K562 (cell line): Measurements from ENCODE around the gene IBA57. TPM values are rescaled to one million over a fixed set of nuclear protein-coding genes. Genes with fewer than 3 reads are reported as not detected.
A peak's percentile ranks its signal among the peaks of the same experiment; 100 is the strongest.

Source experiments
- CBFB ChIP-seq: sonication (generic); formaldehyde crosslinking; IDR thresholded peaks from 2 replicates; pipeline ENCODE4 v1.4.0; 2020; ENCODE audit warnings: mild to moderate bottlenecking, missing genetic modification reagents
- CREB1 ChIP-seq, 2 experiments: sonication (generic) in 1 of 2; formaldehyde crosslinking in 1 of 2; IDR thresholded peaks; 2 replicates each; pipeline versions ENCODE4 v1.6.1 to v1.8.0; 2012 to 2022; ENCODE audit warnings: inconsistent platforms in 1 of 2, mild to moderate bottlenecking in 1 of 2, missing genetic modification reagents in 1 of 2, moderate library complexity in 1 of 2
- CTBP1 ChIP-seq: fragments of 450-650 bp; IDR thresholded peaks from 2 replicates; pipeline ENCODE4 v1.6.1; 2016; ENCODE audit warnings: borderline replicate concordance
- DPF2 ChIP-seq: fragments of 450-650 bp; IDR thresholded peaks from 2 replicates; pipeline ENCODE4 v1.6.1; 2016
- ELF1 ChIP-seq: fragments of 200-800 bp; sonication (Bioruptor generic); IDR thresholded peaks from 2 replicates; pipeline ENCODE4 v1.6.1; 2016; ENCODE audit warnings: missing genetic modification characterization, missing compliant biosample characterization
- HNRNPL ChIP-seq: fragments of 200-400 bp; formaldehyde crosslinking; IDR thresholded peaks from 2 replicates; pipeline ENCODE4 v1.6.1; 2017; ENCODE audit warnings: low read depth, mild to moderate bottlenecking, low read length
- MAZ ChIP-seq, 2 experiments: fragments of 450-650 bp in 1 of 2; sonication (generic) in 1 of 2; formaldehyde crosslinking; IDR thresholded peaks in 1 of 2; conservative IDR thresholded peaks in 1 of 2; 2 replicates each; pipeline versions ENCODE4 v1.4.0 to v1.5.0; 2020; ENCODE audit warnings: mild to moderate bottlenecking in 1 of 2, missing genetic modification reagents in 1 of 2
- POLR2G ChIP-seq: fragments of 200-400 bp; formaldehyde crosslinking; IDR thresholded peaks from 2 replicates; pipeline ENCODE4 v1.6.1; 2017; ENCODE audit warnings: low read depth, mild to moderate bottlenecking, antibody characterized with exemption, low read length, moderate library complexity
- U2AF1 ChIP-seq: fragments of 200-400 bp; formaldehyde crosslinking; optimal IDR thresholded peaks from 2 replicates; pipeline ENCODE3; 2017; ENCODE audit warnings: mild to moderate bottlenecking, low read depth, low read length, moderate library complexity
- ZBTB40 ChIP-seq, 2 experiments: fragments of 450-650 bp in 1 of 2; sonication (generic) in 1 of 2; formaldehyde crosslinking in 1 of 2; IDR thresholded peaks; 2 replicates each; pipeline versions ENCODE4 v1.7.1 to v1.9.0; 2016 to 2022; ENCODE audit warnings: inconsistent platforms in 1 of 2, mild to moderate bottlenecking in 1 of 2, missing genetic modification reagents in 1 of 2
- ZFX ChIP-seq: sonication (generic); formaldehyde crosslinking; IDR thresholded peaks from 2 replicates; pipeline ENCODE4 v1.8.0; 2022; ENCODE audit warnings: mild to moderate bottlenecking, missing genetic modification reagents, moderate library complexity
- ZNF175 ChIP-seq: fragments of 200-800 bp; sonication (Bioruptor generic); IDR thresholded peaks from 2 replicates; pipeline ENCODE4 v1.6.1; 2016; ENCODE audit warnings: low read depth, mild to moderate bottlenecking, missing genetic modification characterization, missing compliant biosample characterization
- polyA plus RNA-seq, 8 experiments: library from polyadenylated mRNA; depleted of rRNA in 4 of 8; stranded (reverse) in 5 of 8; unstranded in 3 of 8; fragments of >200 nt; fragmentation: Nextera tagmentation in 2 of 8; fragmentation: Illumina TruSeq in 1 of 8; extraction: Ambion mirVana in 2 of 8; extraction: Trizol in 1 of 8; gene quantifications; 2 replicates each; pipeline versions ENCODE4 v1.2.1 to v1.2.3, GENCODE V29; 2011 to 2014; ENCODE audit warnings: inconsistent platforms in 1 of 8, missing spikeins in 1 of 8
- total RNA-seq, 7 experiments: library from RNA; depleted of rRNA in 6 of 7; stranded (reverse); fragments of >200 nt in 6 of 7; fragmentation: Illumina TruSeq in 2 of 7; extraction: Trizol in 2 of 7; gene quantifications; 2 replicates each; pipeline versions ENCODE4 v1.2.1 to v1.2.3, GENCODE V29; 2011 to 2021; ENCODE audit warnings: low replicate concordance in 1 of 7
- TF ChIP-seq, protein P1 (sequence below), 2 experiments: fragments of 450-650 bp in 1 of 2; IDR thresholded peaks; 2 replicates each; pipeline ENCODE4 v1.6.1; 2011 to 2017; ENCODE audit warnings: low read depth in 2 of 2, antibody characterized with exemption in 1 of 2, borderline replicate concordance in 1 of 2, low read length in 1 of 2, mild to moderate bottlenecking in 1 of 2, mixed read lengths in 1 of 2; ENCODE audit not compliant: control insufficient read depth in 1 of 2

IBA57 gene
- total and polyA plus RNA-seq, 9 of the 15 experiments (the other 6 are each of a cell fraction or from before 2014, with no cell fraction given) = 0.77 to 15.5 (median 2.7) TPM

- TF ChIP-seq ZBTB40 (IDR thresholded peaks at IDR 0.05) (peak; percentile 83), ZBTB40 (CRISPR knock-in tag; IDR thresholded peaks at IDR 0.05) (no peak), POLR2G (peak; percentile 95), DPF2 (peak; percentile 46; the same call in 1 of the 2 replicates), CBFB (CRISPR knock-in tag) (0 out of 2 replicates have a peak, but pooled peaks have one; percentile 42), HNRNPL (peak; percentile 84; the same call in 1 of the 2 replicates), MAZ (CRISPR knock-in tag; conservative IDR thresholded peaks at IDR 0.05 in 1 of 2, IDR thresholded peaks at IDR 0.05 in 1 of 2) (peak; percentile 86 to 95), ZNF175 (CRISPR knock-in tag) (0 out of 2 replicates have a peak, but pooled peaks have one; percentile 21), ZFX (CRISPR knock-in tag) (peak; percentile 96), U2AF1 (peak; percentile 77), CTBP1 (peak; percentile 93), ELF1 (peak; percentile 92), CREB1 (IDR thresholded peaks at IDR 0.05) (peak; percentile 98), CREB1 (CRISPR knock-in tag; IDR thresholded peaks at IDR 0.05) (peak; percentile 98)
- TF ChIP-seq, protein P1, sequence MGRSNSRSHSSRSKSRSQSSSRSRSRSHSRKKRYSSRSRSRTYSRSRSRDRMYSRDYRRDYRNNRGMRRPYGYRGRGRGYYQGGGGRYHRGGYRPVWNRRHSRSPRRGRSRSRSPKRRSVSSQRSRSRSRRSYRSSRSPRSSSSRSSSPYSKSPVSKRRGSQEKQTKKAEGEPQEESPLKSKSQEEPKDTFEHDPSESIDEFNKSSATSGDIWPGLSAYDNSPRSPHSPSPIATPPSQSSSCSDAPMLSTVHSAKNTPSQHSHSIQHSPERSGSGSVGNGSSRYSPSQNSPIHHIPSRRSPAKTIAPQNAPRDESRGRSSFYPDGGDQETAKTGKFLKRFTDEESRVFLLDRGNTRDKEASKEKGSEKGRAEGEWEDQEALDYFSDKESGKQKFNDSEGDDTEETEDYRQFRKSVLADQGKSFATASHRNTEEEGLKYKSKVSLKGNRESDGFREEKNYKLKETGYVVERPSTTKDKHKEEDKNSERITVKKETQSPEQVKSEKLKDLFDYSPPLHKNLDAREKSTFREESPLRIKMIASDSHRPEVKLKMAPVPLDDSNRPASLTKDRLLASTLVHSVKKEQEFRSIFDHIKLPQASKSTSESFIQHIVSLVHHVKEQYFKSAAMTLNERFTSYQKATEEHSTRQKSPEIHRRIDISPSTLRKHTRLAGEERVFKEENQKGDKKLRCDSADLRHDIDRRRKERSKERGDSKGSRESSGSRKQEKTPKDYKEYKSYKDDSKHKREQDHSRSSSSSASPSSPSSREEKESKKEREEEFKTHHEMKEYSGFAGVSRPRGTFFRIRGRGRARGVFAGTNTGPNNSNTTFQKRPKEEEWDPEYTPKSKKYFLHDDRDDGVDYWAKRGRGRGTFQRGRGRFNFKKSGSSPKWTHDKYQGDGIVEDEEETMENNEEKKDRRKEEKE (IDR thresholded peaks at IDR 0.05; ENCODE audit: borderline replicate concordance in 1 of 2, control insufficient read depth in 1 of 2, low read depth in 2 of 2, low read length in 1 of 2) = 0 out of 4 replicates have a peak, but pooled peaks of 1 of the 2 experiments have one; percentile 22
Observed at GRCh38 chr1:228139931-228140723, 25.5 kb upstream of the IBA57 start, which contains the start of gene GUK1 (continued).
